Tibial nerve (tissue), 4 donors: Measurements from ENCODE around the gene MYG1. TPM values are rescaled to one million over a fixed set of nuclear protein-coding genes. Genes with fewer than 3 reads are reported as not detected.

Experiments
- DNase-seq, 2 donors: peaks; one replicate each; pipeline ENCODE4 v3.0.0-alpha.2; 2019; ENCODE audit warnings: low spot score in 2 of 2
- H3K27ac ChIP-seq, 4 donors: fragments of 200-600 bp; sonication (generic) in 3 of 4; one replicate each; pipeline ENCODE4 v1.5.1; 2017 to 2019; ENCODE audit warnings: mild to moderate bottlenecking in 1 of 4
- H3K27me3 ChIP-seq, 2 donors: fragments of 200-600 bp; sonication (generic) in 1 of 2; one replicate each; pipeline versions ENCODE4 v1.5.1 to v1.6.0; 2017 to 2019
- H3K36me3 ChIP-seq, 3 donors: fragments of 200-600 bp; sonication (generic); one replicate each; pipeline ENCODE4 v1.5.1; 2018 to 2019
- H3K4me1 ChIP-seq, 4 donors: fragments of 200-600 bp; sonication (generic) in 3 of 4; one replicate each; pipeline ENCODE4 v1.5.1; 2017 to 2019
- H3K4me3 ChIP-seq, 4 donors: fragments of 200-600 bp; sonication (generic) in 3 of 4; one replicate each; pipeline ENCODE4 v1.5.1; 2017 to 2019; ENCODE audit warnings: mild to moderate bottlenecking in 1 of 4, moderate library complexity in 1 of 4
- H3K9me3 ChIP-seq, 4 donors: fragments of 200-600 bp; sonication (generic) in 3 of 4; one replicate each; pipeline ENCODE4 v1.5.1; 2017 to 2019
- EP300 ChIP-seq, 2 donors: sonication (generic); formaldehyde crosslinking; IDR thresholded peaks; one replicate each; pipeline ENCODE4 v1.6.1; 2017; ENCODE audit warnings: antibody characterized with exemption in 2 of 2, mild to moderate bottlenecking in 1 of 2
- POLR2A ChIP-seq, 2 donors: fragments of 450-650 bp; IDR thresholded peaks; one replicate each; pipeline ENCODE4 v1.6.1; 2017; ENCODE audit warnings: antibody characterized with exemption in 2 of 2, mild to moderate bottlenecking in 2 of 2, moderate library complexity in 2 of 2
- WGBS, 2 donors: methylation state at CpG; one replicate each; pipeline ENCODE4 v1.1.5; 2018; 5-methylcytosine and 5-hydroxymethylcytosine counted together
- total RNA-seq, 4 donors: library from RNA; depleted of rRNA; stranded (reverse); fragments of >200 nt; gene quantifications; one replicate each; pipeline ENCODE4 v1.1.0, GENCODE V29; 2016
- TF ChIP-seq, protein P1 (sequence below), 5 experiments: fragments of 200-600 bp in 3 of 5; fragments of 450-650 bp in 2 of 5; sonication (generic) in 3 of 5; IDR thresholded peaks; one replicate each; pipeline ENCODE4 v1.5.1; 2016 to 2019; ENCODE audit warnings: antibody characterized with exemption in 5 of 5, mild to moderate bottlenecking in 3 of 5, moderate library complexity in 2 of 5

MYG1 gene
- total RNA-seq, 4 donors from 2014 or later: 49.2 to 82.8 (median 54.3) TPM

DNA sequence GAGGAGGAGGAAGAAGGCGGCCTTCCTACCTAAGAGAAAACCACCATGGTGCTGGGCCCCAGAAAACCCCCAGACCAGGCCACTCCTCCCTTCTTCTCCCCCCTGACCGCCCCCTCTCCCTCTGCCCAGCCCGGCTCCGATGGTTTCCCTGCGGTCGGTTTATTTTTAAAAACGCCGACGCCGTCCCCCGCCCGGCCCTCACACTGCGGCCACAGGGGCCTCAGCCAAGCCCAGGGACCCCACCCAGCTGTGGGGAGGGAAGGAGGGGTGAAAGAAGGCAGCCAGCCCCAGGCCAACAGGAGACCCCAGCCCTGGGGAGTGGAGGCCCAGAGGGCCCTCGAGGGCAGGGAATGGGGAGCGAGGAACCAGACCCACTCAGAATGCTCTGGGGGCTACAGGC is 33.2 kb downstream of the MYG1 start:
- no peak for TF ChIP-seq POLR2A (IDR thresholded peaks at IDR 0.05)
- TF ChIP-seq, protein P1, sequence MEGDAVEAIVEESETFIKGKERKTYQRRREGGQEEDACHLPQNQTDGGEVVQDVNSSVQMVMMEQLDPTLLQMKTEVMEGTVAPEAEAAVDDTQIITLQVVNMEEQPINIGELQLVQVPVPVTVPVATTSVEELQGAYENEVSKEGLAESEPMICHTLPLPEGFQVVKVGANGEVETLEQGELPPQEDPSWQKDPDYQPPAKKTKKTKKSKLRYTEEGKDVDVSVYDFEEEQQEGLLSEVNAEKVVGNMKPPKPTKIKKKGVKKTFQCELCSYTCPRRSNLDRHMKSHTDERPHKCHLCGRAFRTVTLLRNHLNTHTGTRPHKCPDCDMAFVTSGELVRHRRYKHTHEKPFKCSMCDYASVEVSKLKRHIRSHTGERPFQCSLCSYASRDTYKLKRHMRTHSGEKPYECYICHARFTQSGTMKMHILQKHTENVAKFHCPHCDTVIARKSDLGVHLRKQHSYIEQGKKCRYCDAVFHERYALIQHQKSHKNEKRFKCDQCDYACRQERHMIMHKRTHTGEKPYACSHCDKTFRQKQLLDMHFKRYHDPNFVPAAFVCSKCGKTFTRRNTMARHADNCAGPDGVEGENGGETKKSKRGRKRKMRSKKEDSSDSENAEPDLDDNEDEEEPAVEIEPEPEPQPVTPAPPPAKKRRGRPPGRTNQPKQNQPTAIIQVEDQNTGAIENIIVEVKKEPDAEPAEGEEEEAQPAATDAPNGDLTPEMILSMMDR (IDR thresholded peaks at IDR 0.05): no peak
- no peak for TF ChIP-seq EP300 (IDR thresholded peaks at IDR 0.05)
- H3K4me1 ChIP-seq: peaks cover 0 to 6% (median 0%) of the 10 kb centered on the region in 4 donors
- H3K27me3 ChIP-seq: peaks cover 0 to 45% of the 10 kb centered on the region in 2 donors
- H3K36me3 ChIP-seq: no peaks in the 10 kb centered on the region
- H3K4me3 ChIP-seq: no peak overlapping the region
- H3K27ac ChIP-seq: no peak overlapping the region
- no peak for DNase-seq
- H3K9me3 ChIP-seq: no peaks in the 10 kb centered on the region
- 39 to 54% methylated on average over 13 to 15 of the region's 15 CpGs for WGBS, 2 donors

DNA sequence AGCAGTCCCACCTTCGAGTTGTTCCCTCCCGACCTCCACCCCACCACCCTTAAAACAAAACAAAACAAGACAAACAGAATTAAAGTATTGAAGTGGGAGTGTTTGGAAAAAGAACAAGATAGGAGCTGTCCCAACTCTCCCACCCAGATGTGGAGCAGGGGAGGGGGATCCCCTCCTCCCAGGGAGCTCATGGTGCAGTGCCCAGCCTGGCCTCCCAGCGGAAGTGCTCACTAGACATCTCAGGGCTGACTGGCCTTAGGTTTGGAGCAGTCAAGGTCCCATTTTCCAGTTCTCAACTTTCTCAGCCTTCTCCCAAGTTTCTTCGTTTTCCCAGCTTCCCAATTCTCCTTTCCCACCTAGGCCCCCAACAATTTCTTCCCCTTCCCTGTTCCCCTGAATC is 33.8 kb downstream of the MYG1 start:
- no peaks in the 10 kb centered on the region for H3K9me3 ChIP-seq
- TF ChIP-seq EP300 (IDR thresholded peaks at IDR 0.05): no peak
- no peak for TF ChIP-seq POLR2A (IDR thresholded peaks at IDR 0.05)
- TF ChIP-seq, protein P1 (IDR thresholded peaks at IDR 0.05): no peak
- no peak for DNase-seq
- WGBS, 2 donors: 86 to 88% methylated on average over 4 of the region's 4 CpGs
- H3K4me3 ChIP-seq: no peak overlapping the region
- peaks cover 0 to 51% of the 10 kb centered on the region in 2 donors for H3K27me3 ChIP-seq
- H3K4me1 ChIP-seq: peaks cover 0 to 6% (median 0%) of the 10 kb centered on the region in 4 donors
- no peaks in the 10 kb centered on the region for H3K36me3 ChIP-seq
- H3K27ac ChIP-seq: no peak overlapping the region

DNA sequence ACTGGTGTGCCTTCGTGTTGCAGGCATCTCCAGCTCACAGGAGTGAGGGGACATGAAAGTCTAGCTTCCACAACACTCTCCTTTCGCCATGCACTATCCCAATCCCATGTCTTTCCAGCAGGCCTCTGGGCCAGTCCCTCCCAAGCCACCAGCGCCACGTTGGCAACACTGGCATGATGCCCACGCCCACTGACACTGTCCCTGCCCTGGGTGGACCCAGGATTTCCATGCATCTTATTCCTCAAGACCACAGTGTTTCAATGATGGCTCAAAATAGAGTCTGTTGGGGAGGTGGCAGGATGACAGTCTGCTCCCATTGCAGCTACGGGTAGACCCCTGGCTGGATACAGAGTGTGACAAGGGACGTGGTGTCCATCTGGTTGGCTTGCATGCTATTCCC is 34.4 kb downstream of the MYG1 start:
- H3K4me1 ChIP-seq: peaks cover 0 to 6% (median 0%) of the 10 kb centered on the region in 4 donors
- 74 to 79% methylated on average over 7 of the region's 7 CpGs for WGBS, 2 donors

GRCh38 chr12:53334822-53335221 is 35.3 kb downstream of the MYG1 start:
- no peak for TF ChIP-seq EP300 (IDR thresholded peaks at IDR 0.05)
- Histone ChIP-seq H3K4me1 (peaks cover 0 to 6% (median 0%) of the 10 kb centered on the region in 4 donors), H3K9me3 (no peaks in the 10 kb centered on the region), H3K27me3 (peaks cover 0 to 57% of the 10 kb centered on the region in 2 donors), H3K36me3 (no peaks in the 10 kb centered on the region), H3K4me3 (no peak overlapping the region), H3K27ac (no peak overlapping the region)
- 76 to 88% methylated on average over 8 of the region's 8 CpGs for WGBS, 2 donors
- DNase-seq: no peak

More for the DNA sequence above, 34.4 kb downstream of the MYG1 start:
- no peak overlapping the region for H3K27ac ChIP-seq
- H3K27me3 ChIP-seq: peaks cover 0 to 56% of the 10 kb centered on the region in 2 donors
- DNase-seq: no peak
- H3K9me3 ChIP-seq: no peaks in the 10 kb centered on the region
- TF ChIP-seq EP300 (IDR thresholded peaks at IDR 0.05) (no peak), POLR2A (IDR thresholded peaks at IDR 0.05) (no peak)
- TF ChIP-seq, protein P1 (IDR thresholded peaks at IDR 0.05): no peak
- no peak overlapping the region for H3K4me3 ChIP-seq
- H3K36me3 ChIP-seq: no peaks in the 10 kb centered on the region

- H3K9me3 ChIP-seq: no peaks in the 10 kb centered on the region
- no peaks in the 10 kb centered on the region for H3K36me3 ChIP-seq
- DNase-seq: no peak
- TF ChIP-seq POLR2A (IDR thresholded peaks at IDR 0.05): no peak
- no peak for TF ChIP-seq EP300 (IDR thresholded peaks at IDR 0.05)
- TF ChIP-seq, protein P1 (IDR thresholded peaks at IDR 0.05): no peak
- H3K27me3 ChIP-seq: peaks cover 0 to 52% of the 10 kb centered on the region in 2 donors
- H3K27ac ChIP-seq: no peak within 1 kb of the TSS
- no peak within 1 kb of the TSS for H3K4me3 ChIP-seq
- peaks cover 0 to 6% (median 0%) of the 10 kb centered on the region in 4 donors for H3K4me1 ChIP-seq
- 41 to 49% methylated on average over 15 of the region's 15 CpGs for WGBS, 2 donors
Observed at GRCh38 chr12:53336181-53336681, 36.7 kb downstream of the MYG1 start, which contains the start of gene SP7. TSS of gene SP7 (minus strand) at chr12:53336354. CDS start at chr12:53335646, 708 bp downstream.
